Amniotic stem cell (primary cell): Measurements from ENCODE around the gene ANKS1A.
"Not testable (repeated sequence)": the region's sequence is repeated elsewhere in the genome, so short reads cannot be mapped to it uniquely, and the experiment has no call there.

Experiments used
- DNase-seq: peaks from one replicate; lab custom pipeline; 2025; lab: John Stamatoyannopoulos, UW

ANKS1A gene

DNA sequence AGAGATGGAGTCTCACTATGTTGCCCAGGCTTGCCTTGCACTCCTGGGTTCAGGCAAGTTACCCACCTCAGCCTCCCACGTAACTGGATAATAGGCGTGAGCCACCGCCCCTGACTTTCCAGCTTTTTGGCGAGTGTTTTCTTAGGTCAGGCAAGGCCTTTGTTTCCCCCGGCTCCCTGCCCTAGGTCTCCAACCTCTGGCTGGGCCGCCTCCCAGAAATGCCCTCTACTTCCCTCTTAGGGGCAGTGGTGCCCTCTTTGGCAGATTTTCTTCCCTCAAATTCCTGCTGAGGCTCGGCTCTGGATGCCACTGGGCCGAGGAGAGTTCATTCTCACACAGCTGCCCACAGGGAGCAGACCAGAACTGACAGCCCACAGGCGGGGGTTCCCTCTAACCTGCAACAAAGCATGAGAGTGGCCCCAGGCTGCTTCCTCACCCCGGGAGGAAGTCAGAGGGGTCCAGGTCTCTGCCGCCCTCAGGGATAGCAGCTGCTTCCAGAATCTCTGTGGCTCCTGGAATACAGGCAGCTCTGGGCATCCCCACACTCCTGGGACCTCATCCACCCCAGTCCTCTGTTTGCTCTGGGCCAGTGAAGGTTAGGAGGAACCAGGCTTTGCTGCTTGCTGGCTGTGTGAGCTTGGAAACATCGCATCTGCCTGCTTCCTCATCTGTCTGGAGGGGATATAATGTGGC, 195.6 kb downstream of the ANKS1A start:
- no peak for DNase-seq

DNA sequence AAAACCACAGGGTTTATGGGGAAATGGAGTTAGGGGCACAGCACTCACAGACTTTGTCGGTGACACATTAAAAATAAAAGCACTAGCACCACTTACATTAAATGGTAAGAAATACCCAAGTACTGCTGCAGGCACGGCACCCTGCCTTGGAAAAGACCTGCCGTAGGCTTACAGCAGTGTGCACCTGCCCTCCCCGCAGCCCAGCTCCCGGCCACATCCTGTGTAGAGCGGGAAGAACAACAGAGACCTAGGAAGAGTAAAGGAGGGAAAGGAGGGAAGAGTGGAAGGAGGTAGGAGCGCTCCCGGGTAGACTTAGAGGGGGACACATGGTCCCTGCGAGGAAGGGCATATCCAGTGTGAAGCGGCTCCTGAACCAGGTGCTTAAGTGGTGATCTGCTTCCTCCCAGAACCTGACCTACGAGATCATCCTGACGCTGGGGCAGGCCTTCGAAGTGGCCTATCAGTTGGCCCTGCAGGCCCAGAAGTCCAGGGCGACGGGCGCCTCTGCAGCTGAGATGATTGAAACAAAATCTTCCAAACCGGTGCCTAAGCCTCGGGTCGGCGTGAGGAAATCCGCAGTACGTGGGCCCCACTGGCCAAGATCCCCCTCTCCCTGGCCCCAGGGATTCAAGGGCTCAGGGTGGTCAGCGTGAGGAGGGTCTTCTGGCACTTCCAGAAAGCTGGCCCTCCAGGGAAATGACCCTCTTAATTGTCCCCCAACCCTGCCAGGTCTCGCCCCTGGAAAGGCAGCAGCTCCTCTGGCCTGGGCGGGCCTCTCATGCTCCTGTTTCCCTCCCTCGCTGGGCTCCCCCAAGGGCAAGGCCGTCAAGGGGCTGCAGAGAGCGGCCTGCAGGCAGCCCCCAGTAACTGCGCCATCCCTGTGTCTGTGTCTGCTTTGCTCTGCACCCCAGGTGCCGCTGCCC, 196.6 kb downstream of the ANKS1A start:
- no peak for DNase-seq

DNA sequence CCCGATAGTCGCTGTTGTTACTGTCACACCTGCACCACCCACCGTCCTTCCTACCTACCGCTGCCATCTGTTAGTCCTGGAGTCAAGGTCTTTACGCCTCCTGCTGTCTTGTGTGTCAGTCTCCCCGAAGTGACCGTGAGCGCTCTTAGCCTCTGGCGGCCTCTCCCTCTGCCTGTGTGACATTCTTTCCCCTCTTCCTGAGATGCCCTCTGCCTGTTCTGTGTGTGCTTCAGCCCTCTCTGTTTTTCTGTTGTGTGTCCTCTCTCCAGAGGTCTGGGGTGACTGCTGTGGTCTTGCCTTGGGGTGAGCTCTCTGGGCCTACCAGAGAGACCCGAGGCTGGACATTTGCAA, 197.2 kb downstream of the ANKS1A start:
- no peak for DNase-seq

DNA sequence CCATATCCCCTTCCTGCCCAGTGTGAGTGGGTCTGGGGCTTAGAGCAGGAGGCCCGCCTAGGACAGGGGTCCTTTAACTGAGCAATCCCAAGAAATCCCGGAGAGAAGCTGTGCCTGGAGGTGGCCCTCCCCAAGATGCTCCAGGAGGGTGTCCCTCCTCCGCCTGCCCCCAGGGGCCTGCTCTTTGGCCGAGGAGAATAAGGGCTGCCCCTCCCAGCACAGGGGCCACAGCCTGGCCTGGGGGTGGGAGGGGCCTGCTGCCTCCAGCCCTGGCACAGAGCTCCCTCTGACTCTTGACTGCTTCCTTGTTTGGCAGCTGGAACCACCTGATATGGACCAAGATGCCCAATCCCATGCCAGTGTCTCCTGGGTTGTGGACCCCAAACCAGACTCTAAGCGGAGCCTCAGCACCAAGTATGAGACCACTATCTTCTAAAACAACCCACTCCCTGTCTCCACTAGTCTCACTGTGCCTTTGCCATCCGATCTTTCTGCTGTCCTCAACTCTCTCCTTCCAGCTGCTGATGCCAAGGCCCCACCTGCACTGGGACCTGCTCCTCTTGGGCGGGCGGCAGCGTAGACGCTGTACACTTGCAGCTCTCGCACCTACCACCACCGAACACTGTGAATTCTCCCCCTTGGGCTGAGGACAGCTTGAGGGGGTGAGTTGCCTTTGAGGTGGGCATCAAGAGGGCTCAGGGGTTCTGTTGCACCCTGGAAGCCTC, 197.7 kb downstream of the ANKS1A start:
- no peak for DNase-seq

DNA sequence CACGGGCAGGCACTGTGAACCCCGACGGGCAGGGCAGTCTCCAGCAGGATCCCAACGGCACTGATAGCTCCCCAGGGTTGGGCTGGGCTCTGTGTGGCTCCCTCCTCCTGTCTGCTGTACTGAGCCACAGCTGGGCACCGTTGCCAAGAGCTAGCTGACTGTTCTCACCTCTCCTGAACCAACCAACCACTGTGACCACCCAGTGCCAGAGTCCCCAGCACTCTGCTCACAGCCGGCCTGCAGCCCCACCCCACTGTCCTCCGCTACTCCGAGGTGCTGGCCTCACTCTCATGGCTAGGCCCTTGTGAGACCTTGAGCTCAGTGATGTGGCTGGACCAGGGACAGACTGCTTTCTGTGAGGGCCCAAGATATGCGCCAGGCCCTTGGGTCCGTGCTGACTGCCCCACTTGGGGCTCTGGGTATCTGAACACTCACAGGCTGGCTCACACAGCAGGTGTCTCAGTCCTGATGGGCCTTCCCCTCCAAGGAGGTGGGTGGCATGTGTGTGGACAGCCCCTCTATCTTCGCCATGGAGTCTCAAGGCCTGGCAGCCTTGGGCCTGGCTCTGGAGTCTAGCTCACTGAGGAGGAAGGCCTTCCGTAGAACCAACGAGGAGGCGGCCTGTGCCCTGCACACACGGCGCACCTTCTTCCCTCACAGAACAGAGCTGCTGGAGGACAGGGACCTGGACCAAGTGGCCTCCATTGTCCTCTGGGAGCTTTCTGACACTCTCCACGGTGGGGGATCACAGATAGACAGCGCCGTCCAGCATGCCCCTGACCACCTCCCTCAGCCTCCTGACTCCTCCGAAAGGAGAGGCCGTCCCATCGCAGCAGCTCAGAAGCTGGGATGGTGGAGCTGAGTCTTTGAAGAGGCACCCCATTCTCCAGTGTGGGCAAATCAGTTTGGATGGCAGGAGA, 198.6 kb downstream of the ANKS1A start:
- no peak for DNase-seq

DNA sequence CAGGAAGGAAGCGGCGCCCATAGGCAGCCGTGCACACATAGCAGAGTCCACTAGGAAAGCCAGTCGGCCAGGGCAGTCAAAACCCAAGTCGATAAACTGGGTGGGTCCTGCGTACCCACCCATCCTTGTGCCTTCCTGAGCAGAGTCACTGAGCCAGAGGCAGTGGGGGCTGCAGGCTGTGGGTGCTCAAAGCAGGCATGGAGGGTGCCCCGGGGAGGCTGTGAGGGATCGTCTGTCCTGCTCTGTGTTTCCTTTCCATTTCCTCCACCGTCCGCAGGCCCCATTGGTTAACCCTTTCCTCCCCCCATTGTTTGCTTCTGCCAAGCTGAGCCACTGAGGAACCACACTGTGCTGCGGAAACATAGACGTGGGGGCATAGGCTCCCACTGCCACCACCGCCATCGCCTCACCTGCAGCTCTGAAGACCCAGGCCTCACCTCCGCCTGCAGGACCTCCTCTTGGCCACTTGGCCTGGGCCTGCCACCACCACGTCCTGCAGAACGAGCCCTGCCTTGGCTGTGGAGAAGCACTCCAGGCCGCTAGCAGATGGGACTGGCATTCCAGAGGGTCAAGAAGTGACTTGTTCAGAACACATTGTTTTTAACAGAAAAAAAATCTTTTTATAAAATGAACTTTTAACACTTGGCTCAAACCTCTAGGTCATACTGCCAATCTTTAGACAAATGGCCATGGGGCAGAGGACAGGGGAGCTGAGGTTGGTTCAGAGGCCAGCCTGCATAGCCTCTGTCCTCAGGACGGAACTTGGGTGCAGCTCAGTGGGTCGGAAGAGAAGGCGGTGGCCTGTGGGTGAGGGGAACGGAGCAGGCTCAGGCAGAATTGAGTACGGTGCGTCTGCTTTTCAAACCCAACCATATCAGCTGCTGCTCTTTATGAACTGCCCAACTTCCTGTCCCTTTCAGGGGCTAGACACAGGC, 199.5 kb downstream of the ANKS1A start:
- DNase-seq: no peak

DNA sequence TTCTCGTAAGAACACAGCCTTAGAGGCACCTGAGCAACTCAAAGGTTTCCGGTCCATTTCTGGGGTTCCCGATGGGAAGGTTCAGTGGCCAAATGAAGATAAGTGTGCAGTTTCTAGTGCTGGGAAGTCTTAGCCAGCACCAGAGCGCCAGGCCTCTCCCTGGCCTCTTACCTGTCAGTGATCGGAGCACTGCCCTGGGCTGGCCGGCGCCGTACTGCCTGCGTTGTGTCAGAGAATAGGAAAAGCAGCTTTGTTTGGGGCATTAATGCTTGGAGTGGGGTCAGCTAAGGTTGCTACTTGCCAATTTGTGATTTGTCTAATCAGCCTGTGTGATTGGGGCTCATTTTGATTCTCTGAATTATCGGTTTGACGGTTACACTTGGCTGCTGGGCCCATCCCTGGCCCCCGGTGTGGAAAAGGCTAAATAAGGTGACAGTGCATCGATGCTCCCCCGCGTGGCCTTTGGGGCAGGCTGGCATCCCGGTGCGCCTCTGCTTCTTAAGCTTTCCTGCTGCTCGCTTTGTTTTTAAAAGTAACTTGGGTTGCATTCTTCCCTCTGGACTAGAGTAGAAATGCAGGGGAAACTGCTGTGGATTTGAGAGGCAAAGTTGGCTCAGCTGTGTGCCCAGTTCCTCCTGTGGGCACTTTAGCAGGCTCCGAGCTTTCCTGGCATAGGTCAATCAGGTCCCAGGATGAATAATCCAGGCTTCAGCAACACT, 200.3 kb downstream of the ANKS1A start:
- DNase-seq: no peak

DNA sequence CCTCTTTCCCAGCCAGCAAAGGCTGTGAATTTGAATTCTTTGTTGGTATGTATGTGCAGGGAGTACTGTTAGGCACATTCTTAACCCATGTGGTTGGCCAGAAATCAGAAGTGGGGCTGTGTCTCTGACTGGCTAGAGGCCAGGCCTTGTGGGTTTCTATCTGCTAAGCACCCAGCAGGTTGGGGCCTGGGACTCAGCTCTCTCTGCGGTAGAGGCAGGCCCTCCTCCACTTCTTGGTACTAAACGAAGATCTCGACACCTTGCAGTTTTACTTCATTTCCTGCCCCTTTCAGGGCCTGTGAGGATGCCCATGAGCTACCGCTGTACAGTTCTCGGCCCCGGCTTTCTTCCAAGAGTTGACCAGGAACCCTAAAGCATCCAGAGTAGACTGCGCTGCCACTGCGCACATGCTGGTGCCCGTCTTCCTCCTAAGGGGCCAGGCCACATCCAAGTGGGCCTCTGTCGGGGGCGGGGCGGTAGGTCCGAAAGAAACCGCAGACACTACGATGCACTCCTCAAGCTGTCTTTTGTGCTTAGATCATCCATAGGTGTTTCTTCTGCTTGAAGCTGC, 201.0 kb downstream of the ANKS1A start:
- no peak for DNase-seq

DNA sequence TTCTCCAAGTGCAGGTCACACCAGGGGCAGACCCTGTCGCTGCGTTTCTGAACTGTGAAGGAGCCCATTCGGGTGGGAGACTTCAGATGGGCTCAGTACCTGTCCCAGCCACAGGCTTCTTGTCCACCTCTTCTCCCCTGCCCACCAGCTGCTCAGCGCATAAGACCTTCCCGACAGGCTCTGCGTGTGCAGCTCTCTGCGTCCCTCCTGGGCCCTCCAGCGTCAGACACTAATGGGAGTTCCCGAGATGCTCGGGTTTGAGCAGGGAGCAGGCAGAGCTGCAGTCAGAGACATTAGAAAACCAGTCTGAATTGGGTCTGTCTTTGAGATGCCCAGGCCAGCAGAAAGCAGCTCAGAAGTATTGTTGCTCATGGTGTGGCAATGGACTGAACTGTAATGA, 201.7 kb downstream of the ANKS1A start:
- DNase-seq: no peak

DNA sequence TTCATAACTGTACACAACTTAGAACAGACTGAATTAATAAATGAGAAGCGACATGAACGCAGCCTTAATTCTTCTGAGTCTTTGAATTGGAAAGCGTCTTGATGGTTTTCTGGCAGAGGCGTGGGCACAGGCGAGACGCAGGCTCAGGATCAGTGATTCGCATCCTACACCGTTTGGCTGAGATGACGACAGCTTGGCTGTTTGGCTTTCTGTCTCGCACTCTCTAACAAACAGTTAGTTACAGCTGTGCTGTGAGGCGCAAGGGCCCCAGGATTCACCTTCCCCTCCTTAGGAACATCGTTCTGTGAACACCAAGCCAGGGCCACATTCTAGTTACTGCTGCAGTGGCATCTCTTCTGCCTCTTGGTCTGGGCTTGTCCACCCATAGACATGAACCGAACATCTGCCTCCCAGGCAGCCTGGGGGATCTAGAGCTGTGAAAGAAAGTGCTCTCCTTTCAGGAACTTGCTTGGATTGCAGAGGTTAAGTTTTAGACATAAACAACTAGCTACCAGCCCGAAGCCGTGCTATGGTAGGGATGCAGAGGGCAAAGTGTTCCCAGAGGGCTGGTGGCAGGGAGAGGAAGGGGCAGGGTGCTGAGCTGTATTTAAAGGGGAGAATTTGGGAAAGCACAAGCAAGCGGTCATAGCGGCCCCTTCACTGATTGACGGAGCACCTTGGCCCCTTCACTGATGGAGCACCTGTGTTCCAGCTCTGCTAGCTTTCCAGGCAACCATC, 202.5 kb downstream of the ANKS1A start:
- DNase-seq: no peak

DNA sequence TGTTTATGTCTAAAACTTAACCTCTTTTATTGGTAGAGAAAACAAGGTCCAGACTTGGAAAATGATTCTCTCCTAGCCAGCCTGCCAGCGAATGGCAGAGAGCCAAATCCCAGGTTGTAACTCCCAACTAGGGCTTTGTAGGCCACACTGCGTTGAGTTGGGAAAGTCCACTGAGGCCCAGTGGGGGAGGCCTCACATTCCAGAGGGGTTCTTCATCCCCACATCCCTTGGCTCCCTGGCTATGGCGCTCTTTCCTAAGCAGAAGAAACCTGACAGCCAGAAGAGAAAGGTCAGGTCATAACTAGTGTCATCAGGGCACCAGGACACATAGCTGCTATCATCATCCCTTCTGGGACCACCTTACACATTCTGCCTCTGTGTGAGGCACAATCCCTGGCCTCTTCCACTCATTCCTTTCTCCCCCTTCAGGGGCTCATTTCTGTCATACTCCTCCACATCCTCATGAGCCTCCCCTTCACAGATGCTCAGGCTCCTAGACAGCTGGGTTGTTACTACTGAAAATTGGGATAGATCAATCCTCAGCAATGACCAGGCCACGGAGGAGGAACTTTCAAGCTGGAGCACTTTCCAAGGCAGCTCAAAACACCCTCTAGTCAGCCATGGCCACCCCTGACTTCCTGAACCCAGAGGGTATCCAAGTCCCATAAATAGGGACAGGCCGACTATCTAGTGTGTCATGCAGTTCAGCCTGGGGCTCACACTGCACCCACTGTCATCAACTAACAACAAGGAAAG, 203.5 kb downstream of the ANKS1A start:
- DNase-seq: no peak

DNA sequence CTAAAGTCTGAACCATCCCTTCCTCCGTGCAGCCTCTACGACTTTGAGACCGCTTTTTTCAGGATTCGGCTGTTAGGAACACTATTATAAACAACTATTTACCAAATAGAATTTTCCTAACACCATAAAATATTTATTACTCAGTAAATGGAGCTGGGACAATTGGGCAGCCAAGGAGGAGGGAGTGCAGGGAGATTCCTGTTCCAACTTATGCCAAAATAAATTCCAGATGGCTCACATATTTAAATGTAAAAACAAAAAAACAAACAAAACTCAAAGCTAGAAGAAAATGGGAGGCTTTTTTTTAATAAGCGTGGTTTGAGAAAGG, 204.0 kb downstream of the ANKS1A start:
- no peak for DNase-seq

DNA sequence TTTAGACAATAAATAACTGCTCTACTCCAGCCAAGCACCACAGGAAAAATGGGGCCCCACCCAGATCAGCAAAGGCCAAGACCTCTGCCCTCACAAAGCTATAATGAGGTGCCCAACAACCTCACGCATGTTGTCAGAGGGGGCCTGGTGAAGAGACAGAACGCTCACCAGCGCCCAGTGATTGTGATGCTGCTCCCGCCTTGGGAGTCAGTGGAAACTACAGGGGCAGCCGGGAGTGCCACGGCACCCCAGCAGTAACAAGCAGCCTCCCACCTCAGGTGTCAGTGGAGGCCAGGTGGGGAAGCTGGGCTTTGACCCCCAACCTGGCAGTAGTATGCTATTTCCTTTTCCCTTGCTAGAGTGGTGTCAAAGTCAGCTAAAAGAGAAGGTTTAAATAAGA, 204.7 kb downstream of the ANKS1A start:
- no peak for DNase-seq

DNA sequence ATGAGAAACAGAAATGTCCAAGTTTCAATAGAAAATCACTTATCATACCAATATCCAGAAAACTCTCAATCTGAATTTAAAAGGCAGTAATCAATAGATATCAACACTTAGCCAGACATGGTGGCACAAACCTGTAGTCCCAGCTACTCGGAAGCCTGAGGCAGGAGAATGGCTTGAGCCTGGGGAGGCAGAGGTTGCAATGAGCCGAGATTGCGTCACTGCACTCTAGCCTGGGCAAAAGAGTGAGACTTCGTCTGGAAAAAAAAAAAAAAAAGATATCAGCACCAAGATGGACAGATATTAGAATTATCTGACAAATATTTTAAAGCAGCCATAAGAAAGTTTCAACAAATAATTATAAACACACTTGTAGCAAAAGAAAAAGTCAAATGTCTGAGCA, 205.1 kb downstream of the ANKS1A start:
- no peak for DNase-seq

DNA sequence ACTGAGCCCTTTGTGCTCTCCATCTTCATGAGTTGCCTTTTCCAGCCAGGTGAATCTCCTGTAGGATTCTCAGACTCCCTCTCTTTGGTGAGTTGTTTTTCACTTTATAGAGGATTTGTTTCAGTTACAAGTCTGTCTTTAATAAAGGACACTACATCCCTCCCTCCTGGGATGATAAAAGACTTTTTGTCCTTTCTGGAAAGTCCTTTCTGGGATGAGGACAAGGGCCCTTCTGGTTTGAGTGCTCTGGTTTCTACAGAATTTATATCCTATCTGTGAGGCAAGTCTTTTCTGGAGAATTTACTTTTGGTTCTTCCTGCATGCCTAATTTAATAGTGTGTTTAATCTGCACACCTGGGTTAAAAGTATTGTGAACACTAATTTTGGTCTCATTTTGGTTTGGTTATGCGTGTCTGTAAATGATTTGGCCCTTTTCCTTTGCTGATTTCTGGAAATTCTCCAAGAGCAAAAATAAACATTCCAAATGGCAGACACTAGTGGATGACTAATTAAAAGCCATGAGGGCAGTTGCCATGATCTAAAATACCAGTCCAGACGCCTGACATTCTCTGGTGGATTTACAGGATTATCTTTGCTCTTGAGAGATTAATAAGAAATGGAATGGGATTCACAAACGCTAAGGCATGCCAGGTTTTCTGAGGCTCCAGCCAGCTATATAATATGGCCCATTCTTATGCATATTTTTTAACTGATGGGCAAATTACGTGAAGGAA, 207.2 kb downstream of the ANKS1A start:
- DNase-seq: peak; percentile 38

DNA sequence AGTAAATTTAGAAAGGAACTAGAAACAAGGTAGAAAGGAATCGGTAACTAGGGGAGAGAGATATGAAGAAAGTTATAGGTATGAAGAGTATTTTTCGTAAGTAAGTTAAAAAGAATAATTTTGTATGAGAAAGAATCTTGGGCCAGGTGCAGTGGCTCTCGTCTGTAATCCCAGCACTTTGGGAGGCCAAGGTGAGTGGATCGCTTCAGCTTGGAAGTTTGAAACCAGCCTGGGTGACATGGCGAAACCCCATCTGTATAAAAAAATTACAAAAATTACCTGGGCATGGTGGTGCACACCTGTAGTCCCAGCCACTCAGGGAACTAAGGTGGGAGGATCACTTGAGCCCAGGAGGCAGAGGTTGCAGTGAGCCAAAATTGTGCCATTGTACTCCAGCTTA, 210.1 kb downstream of the ANKS1A start:
- no peak for DNase-seq

DNA sequence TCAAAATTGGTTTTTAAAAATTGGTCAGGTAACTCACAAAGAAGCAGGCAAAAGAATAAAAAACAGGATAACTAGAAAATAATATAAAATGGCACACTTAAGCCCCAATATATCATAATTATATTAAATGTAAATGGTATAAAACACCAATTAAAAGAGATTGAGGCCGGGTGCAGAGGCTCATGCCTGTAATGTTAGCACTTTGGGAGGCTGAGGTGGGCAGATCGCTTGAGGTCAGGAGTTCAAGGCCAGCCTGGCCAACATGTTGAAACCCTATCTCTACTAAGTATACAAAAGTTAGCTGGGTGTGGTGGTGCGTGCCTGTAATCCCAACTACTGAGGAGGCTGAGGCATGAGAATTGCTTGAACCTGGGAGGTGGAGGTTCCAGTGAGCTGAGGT, 216.0 kb downstream of the ANKS1A start:
- DNase-seq: no peak

DNA sequence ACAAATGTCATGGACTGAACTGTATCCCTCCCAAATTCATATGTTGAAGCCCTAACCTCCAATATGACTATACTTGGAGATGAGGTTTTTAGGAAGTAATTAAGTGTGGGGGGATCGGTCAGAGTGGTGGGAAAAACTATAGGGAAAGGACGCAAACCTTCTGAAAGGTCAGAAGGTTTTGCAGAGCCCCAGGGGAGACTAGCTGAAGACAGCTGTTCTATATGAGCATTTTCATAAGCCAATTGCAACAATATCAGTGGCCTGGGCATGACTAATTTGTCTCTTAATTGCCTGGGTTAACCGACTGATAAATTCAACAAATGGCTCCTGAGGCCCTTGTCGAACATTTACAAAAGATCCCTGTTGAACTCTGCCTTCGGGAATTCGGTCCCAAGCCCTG, 217.0 kb downstream of the ANKS1A start:
- not testable (repeated sequence) for DNase-seq
